Activated CD8-positive, alpha-beta memory T cell treated with anti-CD3 and anti-CD28 coated beads, Interleukin-2, amount 50 U/mL, for 24 hours (primary cell): ENCODE measurements around the gene CTSK.

Experiments used
- DNase-seq: peaks from one replicate; pipeline ENCODE4 v3.0.0-alpha.2; 2020; ENCODE audit errors: extremely low read depth

CTSK gene

GRCh38 chr1:150760013-150760412 is 48.0 kb downstream of the CTSK start:
- no peak for DNase-seq

GRCh38 chr1:150753416-150753815 is 54.6 kb downstream of the CTSK start:
- no peak for DNase-seq

GRCh38 chr1:150751443-150751842 is 56.6 kb downstream of the CTSK start:
- DNase-seq, result no peak

- no peak for DNase-seq
Measured at GRCh38 chr1:150749720-150750311, 58.2 kb downstream of the CTSK start.

- no peak for DNase-seq
Measured at GRCh38 chr1:150748878-150749719, 59.0 kb downstream of the CTSK start.
